Mesenteric fat pad (tissue), 1 donor: ENCODE measurements around the gene FEV. TPM values are rescaled to one million over a fixed set of nuclear protein-coding genes. Genes with fewer than 3 reads are reported as not detected.

Source experiments
- DNase-seq: peaks from one replicate; pipeline ENCODE4 v3.0.0-alpha.2; 2020; ENCODE audit warnings: low spot score
- long read RNA-seq: library from polyadenylated mRNA; unstranded; transcript quantifications from one replicate; pipeline ENCODE4 v2.0.0, GENCODE V29; 2020
- total RNA-seq: library from RNA; stranded (reverse); fragmentation: NEBNext Ultra II Directional; extraction: Animal tissue kit (Norgen Biotek cat#: 25700); gene quantifications from one replicate; pipeline ENCODE4 v1.2.1, GENCODE V29; 2021
- donor health status: DM: yes; HTN: yes; CAD: no.

FEV gene
- total RNA-seq: not detected
- long read RNA-seq: 0 reads

DNA sequence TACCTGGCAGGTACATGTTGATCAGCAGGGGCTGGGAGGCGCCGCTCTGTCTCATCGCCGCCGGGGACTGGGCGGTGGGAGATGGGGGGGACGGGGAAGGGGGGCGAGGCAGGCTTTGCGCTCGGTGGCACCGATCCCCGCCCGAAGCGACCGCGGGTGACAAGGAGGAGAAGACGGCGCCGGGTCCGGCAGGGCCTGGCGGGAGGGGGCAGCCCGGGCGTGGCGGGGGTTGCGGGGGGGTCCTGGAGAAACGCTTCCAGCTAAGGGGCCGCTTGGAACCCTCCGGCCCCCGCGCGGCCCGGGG lies at the start of gene FEV:
Gene FEV (minus strand): TSS at position 164 of the 304 bp plus-strand sequence. CDS start 109 bp downstream, at position 55.
- no peak for DNase-seq

DNA sequence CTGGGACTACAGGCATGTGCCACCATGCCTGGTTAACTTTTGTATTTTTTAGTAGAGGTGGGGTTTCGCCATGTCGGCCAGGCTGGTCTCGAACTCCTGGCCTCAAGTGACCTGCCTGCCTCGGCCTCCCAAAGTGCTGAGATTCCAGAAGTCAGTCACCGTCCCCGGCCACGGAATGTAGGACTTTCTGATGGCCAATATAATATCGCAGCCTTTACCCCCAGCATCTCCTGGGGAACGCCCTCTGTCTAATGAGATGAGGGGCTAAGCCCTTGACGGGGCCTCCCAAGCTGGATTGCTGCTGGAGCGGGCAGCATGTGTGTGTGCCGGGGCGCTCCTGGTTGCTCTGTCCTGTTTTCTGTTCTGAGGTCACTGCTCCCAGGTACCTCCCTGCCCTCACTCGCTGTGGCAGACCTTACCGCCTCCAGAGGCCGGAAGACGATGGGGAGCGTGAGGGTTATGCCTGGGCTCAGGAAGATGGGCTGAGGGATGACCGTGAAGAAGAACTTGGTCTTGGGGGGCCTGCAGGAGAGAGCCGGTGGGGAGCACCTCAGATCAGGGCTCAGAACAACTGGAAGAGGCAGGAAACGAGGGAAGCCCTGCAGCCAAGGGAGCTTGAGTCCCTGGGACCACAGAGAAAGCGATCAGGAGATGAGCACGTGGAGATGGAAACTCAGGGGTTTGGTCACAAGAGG lies 47.2 kb upstream of the FEV start:
- DNase-seq: no peak

DNA sequence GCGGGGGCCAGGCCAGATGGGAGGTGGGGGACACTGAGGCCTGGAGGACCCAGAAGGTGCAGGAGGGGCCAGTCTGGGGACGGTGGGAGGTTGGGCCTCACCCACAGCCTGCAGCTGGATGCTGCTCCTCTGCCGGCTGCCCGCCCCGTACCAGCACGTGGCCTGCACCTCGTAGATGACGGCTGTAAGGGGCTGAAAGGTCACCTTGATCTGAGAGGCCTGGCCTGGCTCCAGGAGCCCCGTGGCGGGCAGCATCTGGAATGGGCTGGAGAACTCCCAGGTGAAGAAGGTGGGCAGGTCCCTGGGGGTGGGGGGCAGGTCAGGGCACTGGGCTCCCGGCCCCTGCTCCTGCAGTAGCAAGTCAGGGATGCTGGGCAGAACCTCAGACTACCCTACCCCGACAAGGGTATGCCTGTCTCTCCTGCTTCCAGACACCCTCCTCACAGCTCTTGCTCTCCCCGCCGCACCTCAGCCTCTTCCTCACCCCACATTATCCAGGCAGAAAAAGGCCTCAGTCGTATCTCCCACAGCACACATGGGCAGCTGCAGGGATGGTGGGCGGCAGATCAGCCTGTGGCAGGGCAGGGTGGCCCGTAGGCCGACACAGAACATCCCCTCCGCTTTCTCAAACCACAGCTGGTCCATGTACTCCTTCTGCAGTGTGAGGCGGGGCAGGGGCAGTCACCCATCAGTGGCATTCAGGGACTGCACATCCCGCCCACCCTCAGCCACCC lies 46.2 kb upstream of the FEV start:
- no peak for DNase-seq

DNA sequence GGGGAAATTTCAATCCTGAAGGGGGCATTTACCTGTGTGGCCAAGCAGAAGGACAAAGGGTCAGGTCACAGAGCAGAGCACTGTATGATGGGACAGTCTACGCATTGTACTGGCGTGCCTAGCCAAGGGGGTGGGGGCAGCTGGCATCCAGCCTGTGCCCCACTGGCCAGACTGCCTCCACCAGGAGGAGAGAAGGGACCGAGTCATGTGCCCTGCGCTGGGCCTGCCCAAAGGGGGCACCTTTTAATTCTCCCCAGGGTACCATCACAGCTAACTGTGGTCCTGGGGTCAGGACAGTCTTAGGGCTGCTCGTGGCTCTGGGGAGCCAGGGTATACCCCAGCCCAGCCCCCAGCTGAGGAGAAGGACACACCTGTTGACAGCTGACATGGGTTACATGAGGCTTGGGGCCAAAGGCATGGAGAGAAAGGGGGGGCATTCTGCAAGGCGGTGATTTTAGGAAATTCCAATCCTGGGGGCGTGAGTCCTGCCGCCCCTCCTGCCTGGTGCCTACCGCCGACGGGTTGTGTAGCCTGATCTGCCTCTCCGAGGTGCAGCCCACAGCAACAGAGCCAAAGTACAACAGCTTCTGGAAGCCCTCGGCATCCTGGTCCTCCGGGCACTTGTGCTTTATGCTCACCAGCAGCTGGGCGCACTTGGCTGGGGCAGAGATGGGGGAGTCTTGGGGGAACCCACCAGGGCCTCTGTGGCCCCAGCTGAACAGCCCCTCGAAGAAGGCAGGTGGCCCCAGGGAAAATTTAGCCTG lies 45.4 kb upstream of the FEV start:
- no peak for DNase-seq

DNA sequence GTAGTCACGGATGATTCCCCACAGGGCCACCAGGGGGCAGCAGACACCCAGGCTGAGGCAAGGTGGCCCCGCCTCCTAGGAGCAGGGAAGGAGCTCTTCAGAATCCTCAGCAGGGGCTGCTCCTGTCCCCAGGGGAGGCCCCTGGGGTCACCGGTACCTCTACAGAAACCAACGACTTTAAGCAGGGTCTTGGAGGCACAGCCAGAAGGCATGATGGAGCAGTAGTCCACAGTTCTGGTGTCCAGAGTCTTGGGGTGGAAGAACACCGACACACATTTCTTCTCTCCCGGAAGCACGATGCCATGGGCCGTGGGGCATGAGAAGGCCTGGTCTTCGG lies 44.8 kb upstream of the FEV start:
- DNase-seq: peak; percentile 93

DNA sequence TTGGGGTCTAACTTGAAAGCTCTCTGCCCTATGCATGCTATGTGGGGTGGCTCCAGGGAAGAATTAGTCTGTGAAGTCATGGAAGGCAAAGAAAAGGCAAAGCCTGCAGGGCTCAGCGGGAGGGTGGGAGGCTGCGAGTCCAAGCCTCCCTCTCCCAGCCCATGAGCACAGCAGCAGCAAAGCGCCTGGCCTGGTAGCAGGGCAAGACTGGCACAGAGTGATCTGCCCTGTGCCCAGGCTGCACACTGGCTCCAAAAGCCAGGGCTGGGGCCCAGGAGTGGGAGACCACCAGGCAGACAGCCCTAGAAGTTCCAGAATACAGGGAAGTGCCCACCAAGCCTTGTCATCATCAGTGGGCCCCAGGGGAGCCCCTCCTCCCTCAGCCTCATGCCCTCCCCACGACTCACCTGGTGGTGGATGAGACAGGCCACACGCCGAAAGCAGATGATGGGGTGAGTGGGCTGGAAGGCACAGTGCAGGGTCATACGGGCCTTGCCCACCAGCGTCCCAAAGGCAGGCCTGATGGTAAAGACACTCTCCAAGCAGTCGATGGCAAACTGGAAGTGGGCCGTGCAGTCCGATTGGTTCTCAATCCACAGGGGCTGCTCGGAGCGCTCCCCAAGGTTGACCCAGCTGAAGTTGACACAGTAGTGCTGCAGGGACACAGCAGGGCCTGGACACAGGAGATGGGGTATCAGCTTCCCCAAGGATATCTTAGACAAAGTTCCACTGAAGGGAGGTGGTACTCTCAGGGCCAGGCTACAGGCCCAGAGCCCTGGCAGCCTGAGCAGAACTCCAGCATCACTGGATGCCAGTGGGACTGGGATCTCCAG lies 44.2 kb upstream of the FEV start:
- DNase-seq: no peak

DNA sequence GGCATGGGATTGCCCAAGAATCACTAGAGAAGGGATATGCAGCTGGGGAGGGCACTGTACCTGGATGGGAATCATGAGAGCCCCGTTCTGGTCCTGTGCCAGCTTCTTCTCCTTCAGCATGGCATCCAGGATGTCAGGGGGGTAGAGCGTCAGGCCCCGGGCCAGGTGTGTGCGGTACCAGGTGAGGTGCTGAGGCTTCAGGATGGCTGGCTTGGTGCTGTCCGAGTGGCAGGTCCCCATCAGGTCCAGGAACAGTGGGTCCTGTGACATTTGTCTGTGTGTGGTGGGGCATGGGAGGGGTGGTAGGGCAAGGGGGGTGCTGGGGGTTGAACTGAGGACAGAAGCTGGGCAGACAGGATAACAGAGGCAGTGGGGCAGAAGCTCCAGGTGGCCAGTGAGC lies 43.2 kb upstream of the FEV start:
- no peak for DNase-seq

DNA sequence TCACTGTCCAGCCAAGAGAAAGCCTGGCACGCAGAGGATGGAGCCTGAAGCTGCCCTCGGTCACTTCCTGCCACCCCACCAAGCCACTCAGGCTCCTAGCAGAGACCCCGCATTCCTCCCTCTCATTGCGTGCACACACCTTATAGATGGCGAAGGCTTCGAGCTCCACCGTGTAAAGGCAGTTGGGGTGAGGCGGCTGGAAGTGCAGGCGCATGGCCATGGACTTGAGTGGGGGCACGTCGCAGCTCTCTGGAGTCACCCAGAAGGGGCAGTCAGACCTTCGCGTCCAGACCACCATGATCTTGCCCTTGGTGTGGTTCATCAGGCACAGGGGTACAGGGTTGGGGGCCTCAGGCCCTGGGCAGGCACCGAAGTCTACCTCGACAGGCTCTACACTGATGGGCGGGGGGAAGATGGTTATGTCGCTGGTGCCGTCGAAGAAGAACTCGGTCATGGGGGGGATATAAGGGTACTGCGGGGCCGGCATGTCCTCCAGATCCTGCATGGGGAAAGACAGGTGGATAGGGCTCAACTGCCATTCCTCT lies 42.6 kb upstream of the FEV start:
- no peak for DNase-seq

DNA sequence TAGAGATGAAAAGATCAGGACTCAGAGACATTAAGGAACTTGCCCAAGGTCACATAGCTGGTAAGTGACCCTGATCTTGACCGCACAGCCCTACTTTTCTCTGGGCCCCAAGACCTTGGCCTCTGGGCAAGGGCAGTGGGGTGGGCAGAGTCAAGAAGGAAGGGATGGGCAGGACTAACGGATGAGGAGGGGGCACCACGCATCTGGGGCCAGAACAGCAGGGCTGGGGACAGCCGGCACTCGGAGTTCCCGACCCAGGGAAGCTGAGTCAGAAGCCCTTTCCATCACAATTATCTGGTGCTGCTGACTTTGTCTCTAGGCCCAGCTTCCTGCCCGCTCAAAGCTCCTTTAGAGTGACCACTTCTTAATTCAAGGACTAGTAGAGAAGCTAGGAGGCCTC lies 42.0 kb upstream of the FEV start:
- no peak for DNase-seq

DNA sequence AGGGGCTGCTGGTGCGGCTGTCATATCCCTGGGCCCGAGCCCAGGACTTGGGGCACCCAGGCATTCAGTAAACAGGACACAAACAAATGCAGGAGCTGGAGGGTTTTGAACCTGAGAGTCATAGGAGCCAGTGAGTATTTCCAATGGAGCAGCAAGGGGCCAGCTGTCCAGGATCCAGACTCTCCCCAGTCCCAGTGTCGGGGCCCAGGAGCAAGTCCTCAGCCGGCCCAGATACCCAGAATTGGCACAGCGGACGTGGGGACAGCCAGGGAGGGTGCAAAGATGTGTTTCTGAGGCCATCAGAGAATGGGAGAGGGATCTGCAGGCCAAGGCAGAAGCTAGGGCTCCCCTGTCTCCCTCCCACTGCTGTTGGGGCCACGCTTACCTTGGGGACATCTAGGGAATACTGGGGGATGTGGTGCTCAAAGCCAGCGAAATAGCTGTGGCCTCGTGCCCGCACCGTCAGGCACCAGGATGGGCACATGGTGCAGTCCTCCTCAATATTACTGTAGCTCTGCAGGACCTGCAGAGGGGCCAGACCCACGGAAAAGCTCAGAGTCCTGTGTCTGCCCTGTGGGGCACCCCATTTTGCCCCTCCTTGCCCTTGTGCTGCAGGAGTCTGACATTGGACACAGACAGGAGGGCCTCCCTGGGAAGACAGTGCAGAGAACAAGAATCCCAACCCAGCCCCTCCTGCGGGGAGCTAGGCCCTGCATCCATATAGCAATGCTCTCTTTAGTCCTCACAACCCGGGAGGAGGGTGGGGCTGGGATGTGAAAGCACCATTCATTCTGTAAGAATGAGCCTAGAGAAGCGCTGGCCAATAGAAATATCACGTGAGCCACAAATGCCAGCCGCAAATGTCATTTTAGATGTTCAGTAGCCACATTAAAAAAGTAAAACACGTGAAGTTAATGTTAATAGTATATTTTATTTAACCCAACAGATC lies 40.9 kb upstream of the FEV start:
- DNase-seq: no peak

DNA sequence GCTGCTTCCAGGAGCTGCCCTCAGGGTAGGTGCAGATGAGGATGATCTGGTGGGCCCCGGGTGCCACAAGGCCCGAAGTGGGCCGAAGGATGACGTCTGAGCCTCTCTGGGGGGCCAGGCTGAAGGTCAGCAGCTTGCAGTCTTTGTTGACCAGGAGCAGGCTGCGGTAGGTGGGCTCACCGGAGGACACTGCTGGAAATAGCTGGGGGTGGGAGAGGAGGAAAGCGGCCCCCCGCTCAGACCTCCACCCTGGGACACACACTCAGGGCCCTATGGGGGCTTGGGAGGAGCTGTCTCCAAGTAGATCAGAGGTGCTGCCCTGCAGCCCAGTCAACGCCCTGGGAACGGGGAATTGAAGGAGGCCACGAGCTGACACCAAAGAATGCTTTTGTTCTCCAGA lies 39.1 kb upstream of the FEV start:
- no peak for DNase-seq

DNA sequence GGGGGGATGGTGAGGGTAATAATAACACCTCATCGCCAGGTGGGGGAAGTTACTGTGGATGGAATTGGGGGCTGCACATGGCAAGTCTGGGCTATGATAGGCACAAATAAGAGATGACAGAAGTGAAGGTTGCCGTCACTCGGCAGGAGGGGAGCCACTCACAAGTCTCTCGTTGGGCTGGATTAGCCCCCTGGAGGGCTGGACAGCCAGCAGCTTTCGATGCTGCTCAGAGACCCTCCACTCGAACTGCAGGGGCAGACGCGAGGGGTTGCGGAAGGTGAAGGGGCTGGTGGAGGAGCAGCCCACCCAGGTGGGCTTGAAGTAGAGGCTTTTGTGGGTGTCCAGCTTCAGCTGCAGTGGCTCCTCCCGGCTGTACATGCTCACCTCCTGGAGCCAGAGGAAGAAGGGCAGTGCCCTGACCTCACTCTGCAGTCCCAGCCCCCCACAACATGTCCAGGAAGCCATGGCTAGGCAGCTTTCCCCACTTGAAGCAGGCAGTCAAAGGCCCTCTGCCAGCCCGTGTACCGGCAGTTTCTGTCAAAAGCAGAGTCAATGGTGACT lies 38.1 kb upstream of the FEV start:
- DNase-seq: no peak

DNA sequence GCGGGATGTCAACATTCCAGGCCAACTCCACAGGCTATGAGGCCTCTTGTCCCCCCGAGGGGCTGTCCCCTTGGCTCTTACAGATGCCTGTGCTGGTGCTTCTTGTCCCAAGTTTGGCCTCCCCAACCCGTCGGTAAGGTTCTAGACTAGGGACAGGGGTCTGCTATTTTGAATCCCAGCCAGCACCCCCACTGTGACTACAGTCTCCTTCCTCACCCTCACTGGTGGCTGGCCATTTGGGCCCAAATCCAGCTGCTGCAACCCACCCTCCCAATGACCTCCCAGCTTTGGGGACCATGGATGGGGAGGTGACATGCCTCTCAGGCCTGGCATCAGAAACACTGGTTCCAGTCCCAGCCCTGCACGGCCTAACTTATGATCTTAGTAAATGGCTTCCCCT lies 37.6 kb upstream of the FEV start:
- DNase-seq: no peak

DNA sequence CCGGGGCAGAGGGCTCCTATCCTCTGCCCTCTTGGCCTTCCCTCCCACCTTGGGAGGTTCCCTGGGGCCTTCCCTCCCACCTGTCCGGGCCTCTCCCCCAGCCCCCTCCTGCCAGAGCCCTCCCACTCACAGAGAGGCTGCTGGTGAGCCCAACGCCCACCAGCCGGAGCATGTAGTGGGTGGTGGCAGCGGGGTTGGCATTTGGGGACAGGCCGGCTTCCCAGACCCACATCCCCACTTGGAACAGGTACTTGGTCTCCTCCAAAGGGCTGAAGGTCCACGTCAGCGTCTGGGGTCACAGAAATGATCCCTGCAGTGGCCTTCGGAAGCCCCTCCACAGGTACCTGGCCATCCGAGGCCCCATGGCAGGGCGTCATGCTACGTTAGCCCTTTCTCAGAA lies 37.1 kb upstream of the FEV start:
- no peak for DNase-seq

DNA sequence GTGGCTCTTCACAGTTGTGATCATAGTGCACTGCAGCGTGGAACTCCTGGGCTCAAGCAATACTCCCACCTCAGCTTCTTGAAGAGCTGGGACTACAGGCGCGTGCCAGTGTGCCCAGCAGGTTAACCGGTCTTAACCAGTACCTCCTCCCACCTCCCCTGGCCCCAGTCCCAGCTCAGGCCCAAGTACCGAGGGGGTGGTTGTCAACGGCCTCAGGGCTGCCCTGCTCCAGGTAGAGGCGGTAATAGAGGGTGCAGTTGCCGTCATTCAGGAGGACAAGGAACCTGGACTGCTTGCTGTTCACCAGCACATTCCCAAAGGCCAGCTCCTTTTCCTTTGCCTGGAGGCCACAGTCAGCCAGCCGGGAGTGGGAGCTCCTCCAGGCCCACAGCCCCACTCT lies 36.6 kb upstream of the FEV start:
- no peak for DNase-seq

DNA sequence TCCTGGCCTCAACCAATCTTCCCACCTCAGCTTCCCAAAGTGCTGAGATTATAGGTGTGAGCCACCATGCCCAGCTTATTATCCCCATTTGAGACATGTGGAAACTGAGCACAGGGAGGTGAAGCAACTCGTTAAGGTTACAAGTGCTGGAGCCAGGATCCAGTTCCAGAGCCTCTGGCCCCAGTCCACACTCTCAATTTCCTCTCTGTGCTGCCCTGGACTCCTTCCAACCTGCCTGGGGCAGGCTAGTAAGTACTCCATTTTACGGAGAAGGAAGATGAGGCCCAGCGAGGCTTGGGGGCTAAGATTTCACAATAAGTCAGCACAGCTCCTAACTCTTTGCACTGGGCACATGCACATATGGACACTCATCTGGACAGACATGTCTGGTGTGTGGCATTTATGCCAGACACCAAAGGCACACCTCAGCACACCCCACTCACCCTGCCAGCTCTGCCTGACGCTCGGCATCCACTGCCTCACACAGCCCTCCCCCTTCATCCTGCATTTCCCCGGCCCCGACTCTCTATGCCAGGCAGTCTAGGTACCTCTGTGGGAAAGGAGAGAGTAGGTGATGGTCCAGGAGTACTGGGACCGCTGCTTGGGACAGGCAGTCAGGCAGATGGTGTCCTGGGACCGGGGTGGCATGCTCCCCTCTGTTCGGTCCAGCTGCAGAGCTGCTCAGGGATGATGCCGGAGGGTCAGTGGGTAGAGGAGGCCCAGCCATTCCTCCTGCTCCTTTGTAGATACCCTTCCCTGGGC lies 35.8 kb upstream of the FEV start:
- no peak for DNase-seq

DNA sequence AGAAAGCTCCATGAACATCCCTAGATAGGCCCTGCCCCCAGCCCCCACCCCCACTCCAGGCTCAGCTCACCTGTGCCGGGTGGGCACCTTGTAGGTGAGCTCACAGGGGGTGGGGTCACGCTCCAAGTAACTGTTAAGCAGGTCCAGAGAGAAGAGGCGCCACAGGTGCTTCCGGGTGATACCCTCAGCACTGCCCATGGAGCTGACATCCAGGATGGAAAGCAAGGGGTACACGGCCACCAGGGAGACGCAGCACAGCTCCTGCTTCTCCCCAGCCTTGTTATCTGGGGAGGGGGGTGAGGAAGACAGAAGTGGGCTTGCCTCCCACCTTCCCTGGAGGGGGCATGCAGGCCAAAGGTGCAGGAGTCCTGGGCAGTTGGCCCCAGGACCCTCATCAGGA lies 34.5 kb upstream of the FEV start:
- no peak for DNase-seq

DNA sequence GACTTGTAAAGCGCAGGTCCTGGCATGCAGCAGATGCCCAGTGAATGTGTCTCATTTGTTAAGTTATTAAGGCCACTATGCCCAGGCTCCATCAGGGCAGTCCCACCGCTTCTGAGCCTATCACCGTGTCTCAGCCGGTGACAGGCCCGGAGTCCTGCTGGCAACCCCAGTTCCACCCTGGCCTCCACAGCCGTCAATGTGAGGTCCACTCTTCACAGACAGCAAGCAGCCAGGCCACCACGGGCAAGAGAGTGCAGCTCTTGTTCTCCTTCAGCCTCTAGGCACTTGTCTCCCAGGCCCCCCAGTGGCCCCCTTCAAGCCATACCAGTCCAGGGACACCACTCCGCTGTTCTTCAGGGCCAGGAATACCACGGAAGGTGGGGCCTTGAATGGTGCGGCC lies 33.7 kb upstream of the FEV start:
- DNase-seq: no peak

DNA sequence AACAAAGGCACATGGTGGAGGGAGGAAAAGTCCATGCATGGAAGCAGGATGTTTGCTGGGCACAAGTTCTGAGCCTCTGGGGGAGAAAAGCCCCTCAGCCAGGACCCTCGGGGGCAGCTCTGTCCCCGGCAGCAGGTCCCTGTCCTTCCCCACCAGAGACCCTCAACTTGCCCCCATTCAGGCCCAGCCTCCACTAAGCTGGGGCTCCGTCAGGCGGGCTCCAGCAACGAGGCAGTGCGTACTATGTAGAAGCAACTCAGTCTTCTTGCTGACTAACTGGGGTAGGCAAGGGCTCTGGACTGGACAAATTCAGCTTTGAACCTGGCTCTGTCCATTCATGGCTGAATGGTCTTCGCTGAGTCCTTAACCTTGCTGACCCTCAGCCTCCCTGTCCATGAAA lies 33.3 kb upstream of the FEV start:
- DNase-seq: no peak
